Fibroblast of lung (primary cell): ENCODE results near the gene PITX2. TPM values are rescaled to one million over a fixed set of nuclear protein-coding genes. Genes with fewer than 3 reads are reported as not detected.

ENCODE experiments used
- DNase-seq, 2 donors: peaks; one replicate each; pipeline versions ENCODE4 v3.0.0 to v3.0.0-alpha.2; 2010; ENCODE audit warnings: low read depth in 2 of 2
- H2AFZ ChIP-seq: 2 replicates; pipeline ENCODE4 v1.5.1; 2012; ENCODE audit warnings: low read length, control low read depth, inconsistent platforms
- H3K27ac ChIP-seq: 2 replicates; pipeline ENCODE4 v1.5.1; 2011; ENCODE audit warnings: low read length, control low read depth; ENCODE audit not compliant: insufficient read depth
- H3K27me3 ChIP-seq: 2 replicates; pipeline ENCODE4 v1.5.1; 2011; ENCODE audit warnings: mild to moderate bottlenecking, low read length; ENCODE audit not compliant: control insufficient read depth, insufficient read depth
- H3K36me3 ChIP-seq: 2 replicates; pipeline ENCODE4 v1.5.1; 2011; ENCODE audit warnings: low read length; ENCODE audit not compliant: control insufficient read depth, insufficient read depth
- H3K4me1 ChIP-seq: 2 replicates; pipeline ENCODE4 v1.5.1; 2011; ENCODE audit warnings: low read length; ENCODE audit not compliant: control insufficient read depth, insufficient read depth; ENCODE audit errors: extremely low read depth
- H3K4me2 ChIP-seq: 2 replicates; pipeline ENCODE4 v1.5.1; 2011; ENCODE audit warnings: low read length, control low read depth; ENCODE audit not compliant: insufficient read depth; ENCODE audit errors: extremely low read depth
- H3K4me3 ChIP-seq, 4 experiments: fragments of 200-600 bp in 1 of 4; sonication (generic) in 1 of 4; replicated peaks in 1 of 4; 2 replicates each; pipeline ENCODE4 v1.5.1; 2011 to 2016; ENCODE audit warnings: low read length in 4 of 4, low read depth in 3 of 4, mild to moderate bottlenecking in 3 of 4, control low read depth in 2 of 4, inconsistent platforms in 1 of 4, mixed read lengths in 1 of 4; ENCODE audit not compliant: insufficient read depth in 1 of 4; ENCODE audit errors: control extremely low read depth in 1 of 4
- H3K79me2 ChIP-seq: 2 replicates; pipeline ENCODE4 v1.5.1; 2012; ENCODE audit warnings: mild to moderate bottlenecking, low read length, inconsistent platforms; ENCODE audit not compliant: control insufficient read depth, insufficient read depth
- H3K9ac ChIP-seq: 2 replicates; pipeline ENCODE4 v1.5.1; 2011; ENCODE audit warnings: mild to moderate bottlenecking, low read length, control low read depth; ENCODE audit not compliant: insufficient read depth
- H3K9me3 ChIP-seq: 2 replicates; pipeline ENCODE4 v1.5.1; 2012; ENCODE audit warnings: low read depth, low read length; ENCODE audit not compliant: control insufficient read depth, insufficient read depth
- H4K20me1 ChIP-seq: 2 replicates; pipeline ENCODE4 v1.5.1; 2011; ENCODE audit warnings: low read length; ENCODE audit not compliant: control insufficient read depth, insufficient read depth; ENCODE audit errors: extremely low read depth
- CTCF ChIP-seq, 2 donors: IDR thresholded peaks in 1 of 2; conservative IDR thresholded peaks in 1 of 2; 1 replicate in 1 of 2; 2 replicates in 1 of 2; pipeline ENCODE4 v1.5.1; 2011 to 2012; ENCODE audit warnings: low read length in 2 of 2, control low read depth in 1 of 2, inconsistent platforms in 1 of 2, low read depth in 1 of 2, mild to moderate bottlenecking in 1 of 2
- EZH2 ChIP-seq: IDR thresholded peaks from 2 replicates; pipeline ENCODE4 v1.5.1; 2012; ENCODE audit warnings: low read length, control low read depth, mild to moderate bottlenecking; ENCODE audit errors: missing control alignments
- polyA plus RNA-seq, 2 donors: library from polyadenylated mRNA; depleted of rRNA in 1 of 2; stranded (reverse) in 1 of 2; unstranded in 1 of 2; fragments of >200 nt; gene quantifications; 2 replicates each; pipeline ENCODE4 v1.2.1, GENCODE V29; 2011 to 2012; ENCODE audit warnings: missing spikeins in 1 of 2
- total RNA-seq: library from RNA; depleted of rRNA; stranded (reverse); fragments of >200 nt; gene quantifications from 2 replicates; pipeline ENCODE4 v1.2.1, GENCODE V29; 2014

Gene PITX2
- total and polyA plus RNA-seq, 2 donors (not counting 1 experiment from before 2014, with no cell fraction given), result 0.33 to 0.40 TPM

GRCh38 chr4:110611968-110612447 lies 10.9 kb downstream of the PITX2 start:
- H3K4me3 ChIP-seq, result no peak overlapping the region

GRCh38 chr4:110610940-110611831 lies 11.7 kb downstream of the PITX2 start:
- Histone ChIP-seq H3K27me3 (peaks cover 58% of the 10 kb centered on the region), H3K4me1 (no peaks in the 10 kb centered on the region), H3K4me2 (peak overlapping the region; percentile 20), H3K9me3 (no peaks in the 10 kb centered on the region), H3K27ac (no peak overlapping the region), H3K4me3 (no peak overlapping the region), H3K79me2 (no peaks in the 10 kb centered on the region), H4K20me1 (no peaks in the 10 kb centered on the region), H3K9ac (no peak overlapping the region), H3K36me3 (no peaks in the 10 kb centered on the region), H2AFZ (no peak overlapping the region)
- TF ChIP-seq EZH2, result peak; percentile 74
- TF ChIP-seq CTCF (conservative IDR thresholded peaks at IDR 0.05 in 1 of 2, IDR thresholded peaks at IDR 0.05 in 1 of 2; ENCODE audit: low read depth in 1 of 2, low read length in 2 of 2), result no peak
- no peak for DNase-seq

More at GRCh38 chr4:110611968-110612447, 10.9 kb downstream of the PITX2 start:
- peak overlapping the region; percentile 20 for H3K4me2 ChIP-seq
- H2AFZ ChIP-seq, result no peak overlapping the region
- H3K36me3 ChIP-seq, result no peaks in the 10 kb centered on the region
- H3K79me2 ChIP-seq, result no peaks in the 10 kb centered on the region
- no peak overlapping the region for H3K9ac ChIP-seq
- H3K4me1 ChIP-seq, result no peaks in the 10 kb centered on the region
- peaks cover 66% of the 10 kb centered on the region for H3K27me3 ChIP-seq
- no peak overlapping the region for H3K27ac ChIP-seq
- H4K20me1 ChIP-seq, result no peaks in the 10 kb centered on the region
- TF ChIP-seq EZH2 (no peak), CTCF (conservative IDR thresholded peaks at IDR 0.05 in 1 of 2, IDR thresholded peaks at IDR 0.05 in 1 of 2; ENCODE audit: low read depth in 1 of 2, low read length in 2 of 2) (no peak)
- DNase-seq, result no peak
- no peaks in the 10 kb centered on the region for H3K9me3 ChIP-seq

- Histone ChIP-seq H2AFZ (no peak overlapping the region), H3K9me3 (no peaks in the 10 kb centered on the region), H3K4me3 (no peak overlapping the region), H3K9ac (no peak overlapping the region), H3K36me3 (no peaks in the 10 kb centered on the region), H3K27me3 (peaks cover 53% of the 10 kb centered on the region), H3K79me2 (no peaks in the 10 kb centered on the region), H3K4me2 (no peak overlapping the region), H3K4me1 (no peaks in the 10 kb centered on the region), H3K27ac (no peak overlapping the region), H4K20me1 (no peaks in the 10 kb centered on the region)
- DNase-seq, result no peak
- no peak for TF ChIP-seq EZH2
- TF ChIP-seq CTCF (conservative IDR thresholded peaks at IDR 0.05 in 1 of 2, IDR thresholded peaks at IDR 0.05 in 1 of 2; ENCODE audit: low read depth in 1 of 2, low read length in 2 of 2), result no peak
These were observed 12.3 kb downstream of the PITX2 start for GRCh38 chr4:110610620-110610939.
